ENCODE data around the gene CXCR3.
"Not testable (repeated sequence)": the region's sequence is repeated elsewhere in the genome, so short reads cannot be mapped to it uniquely, and the experiment has no call there.

The CXCR3 gene

DNA sequence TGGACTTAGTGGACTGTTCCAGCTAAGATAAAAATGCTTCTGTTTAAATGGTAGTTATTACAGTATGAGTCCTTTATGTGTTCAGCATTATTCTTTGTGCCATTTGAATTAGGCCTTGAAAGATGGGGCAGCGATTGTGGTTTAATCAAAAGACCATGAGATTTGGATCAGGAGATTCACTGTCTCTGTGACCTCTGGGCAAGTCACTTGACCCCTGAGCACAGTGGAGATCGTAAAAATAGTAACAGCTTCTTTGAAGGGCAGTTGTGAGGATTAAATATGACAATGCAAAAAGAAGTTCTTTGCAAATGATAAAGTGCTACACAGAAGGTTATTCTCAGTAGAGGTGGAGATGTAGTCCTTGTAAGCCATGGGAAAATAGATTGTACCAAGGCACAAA lies 10.8 kb downstream of the CXCR3 start:
- no peak for FAIRE-seq

GRCh38 chrX:71606536-71607216 lies 11.6 kb downstream of the CXCR3 start:
- FAIRE-seq: no peak

DNA sequence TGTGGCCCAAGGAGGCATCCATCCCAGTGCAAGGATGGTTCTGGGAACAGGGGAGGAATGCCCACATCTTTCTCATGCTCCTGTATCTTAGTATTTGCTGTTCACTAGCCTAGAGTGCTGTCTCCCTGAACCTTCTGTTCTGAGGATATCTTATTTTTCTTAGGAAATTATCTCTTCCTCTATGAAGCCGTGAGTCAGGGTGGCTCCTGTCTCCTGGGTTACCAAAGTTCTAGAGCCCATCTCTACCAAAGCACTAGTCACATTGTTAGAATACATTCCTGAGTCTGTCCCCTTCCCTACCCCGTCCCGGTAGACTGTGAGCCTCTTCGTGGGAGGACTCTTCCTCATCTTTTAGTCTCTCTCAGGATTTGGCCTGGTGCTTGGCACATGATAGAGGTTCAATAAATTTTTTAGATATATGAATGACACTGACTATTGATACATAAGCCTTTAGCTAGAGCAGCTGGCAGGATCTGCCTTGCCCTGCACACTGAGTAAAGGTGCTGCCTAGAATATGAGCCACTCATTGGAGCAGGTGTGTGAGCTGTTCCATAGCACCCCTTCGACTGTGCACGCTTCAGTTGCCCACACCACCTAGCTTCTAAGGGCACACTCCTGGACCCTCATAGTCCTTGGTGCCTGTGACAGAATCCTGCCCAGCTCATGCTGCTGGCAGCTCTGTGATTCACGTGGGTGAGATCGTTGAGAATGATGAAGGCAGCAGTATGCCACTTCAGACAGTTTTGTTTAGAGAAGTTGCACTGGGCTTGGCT lies 13.3 kb downstream of the CXCR3 start:
- FAIRE-seq: no peak

DNA sequence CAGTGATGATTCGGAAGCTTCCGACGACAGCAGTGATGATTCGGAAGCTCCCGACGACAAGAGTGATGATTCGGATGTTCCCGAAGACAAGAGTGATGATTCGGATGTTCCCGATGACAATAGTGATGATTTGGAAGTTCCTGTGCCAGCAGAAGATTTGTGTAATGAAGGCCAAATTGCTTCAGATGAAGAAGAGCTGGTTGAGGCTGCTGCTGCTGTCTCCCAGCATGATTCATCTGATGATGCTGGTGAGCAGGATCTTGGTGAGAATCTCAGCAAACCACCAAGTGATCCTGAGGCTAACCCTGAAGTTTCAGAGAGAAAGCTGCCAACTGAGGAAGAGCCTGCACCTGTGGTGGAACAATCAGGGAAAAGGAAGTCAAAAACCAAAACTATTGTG lies 14.2 kb downstream of the CXCR3 start:
- FAIRE-seq: no peak

GRCh38 chrX:71603618-71604017 lies 14.7 kb downstream of the CXCR3 start:
- no peak for FAIRE-seq

- FAIRE-seq: no peak
These were observed 18.3 kb downstream of the CXCR3 start for GRCh38 chrX:71599965-71600364.

GRCh38 chrX:71593210-71593609 lies 25.1 kb downstream of the CXCR3 start:
- not testable (repeated sequence) for FAIRE-seq

- no peak for FAIRE-seq
These were observed 31.4 kb downstream of the CXCR3 start for GRCh38 chrX:71586929-71587328.

GRCh38 chrX:71581210-71581609 lies 37.1 kb downstream of the CXCR3 start:
- no peak for FAIRE-seq

- no peak for FAIRE-seq
These were observed 38.3 kb downstream of the CXCR3 start for GRCh38 chrX:71579990-71580380.

GRCh38 chrX:71579136-71579989 lies 38.9 kb downstream of the CXCR3 start:
- no peak for FAIRE-seq

- FAIRE-seq: no peak
These were observed 39.8 kb downstream of the CXCR3 start, which contains the start of gene GCNA for GRCh38 chrX:71578253-71579135. GCNA (plus strand) TSS chrX:71578437; CDS start chrX:71580822, 2,385 bp downstream.

- FAIRE-seq: no peak
These were observed 40.6 kb downstream of the CXCR3 start for GRCh38 chrX:71577682-71578081.

DNA sequence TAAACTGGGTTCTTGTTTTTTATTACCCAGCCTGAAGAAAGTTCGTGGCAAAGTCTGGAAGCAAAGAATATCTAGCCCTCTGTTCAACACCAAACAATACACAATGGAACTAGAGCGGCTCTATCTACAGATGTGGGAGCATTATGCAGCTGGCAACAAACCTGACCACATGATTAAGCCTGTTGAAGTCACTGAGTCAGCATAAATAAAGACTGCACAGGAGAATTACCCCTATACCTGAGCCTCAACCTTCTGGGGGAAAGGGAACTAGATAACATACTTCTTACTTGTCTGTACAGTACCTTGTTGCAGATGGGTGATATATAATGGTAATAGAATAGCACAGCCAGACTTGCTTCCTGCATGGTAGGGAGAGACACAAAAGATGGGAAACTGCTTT lies 44.7 kb downstream of the CXCR3 start:
- no peak for FAIRE-seq

DNA sequence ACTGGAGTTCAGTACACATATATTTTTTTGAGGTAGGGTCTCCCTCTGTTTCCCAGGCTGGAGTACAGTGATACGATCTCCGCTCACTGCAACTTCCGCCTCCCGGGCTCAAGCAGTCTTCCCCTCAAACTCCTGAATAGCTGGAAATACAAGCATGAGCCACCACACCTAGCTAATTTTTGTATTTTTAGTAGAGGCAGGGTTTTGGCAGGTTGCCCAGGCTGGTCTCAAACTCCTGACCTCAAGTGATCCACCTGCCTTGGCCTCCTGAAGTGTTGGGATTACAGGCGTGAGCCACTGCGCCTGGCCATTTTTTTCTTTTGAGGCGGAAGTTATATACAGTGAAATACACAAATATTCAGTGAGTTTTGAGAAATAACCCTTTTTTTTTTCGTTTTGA lies 46.9 kb downstream of the CXCR3 start:
- not testable (repeated sequence) for FAIRE-seq
